Measurements from ENCODE around the gene RPL41. TPM values are rescaled to one million over a fixed set of nuclear protein-coding genes. Genes with fewer than 3 reads are reported as not detected.
A peak's percentile ranks its signal among the peaks of the same experiment; 100 is the strongest.

Gene RPL41
- total RNA-seq, 2 experiments from 2014 or later, result 3,981 to 4,002 TPM

DNA sequence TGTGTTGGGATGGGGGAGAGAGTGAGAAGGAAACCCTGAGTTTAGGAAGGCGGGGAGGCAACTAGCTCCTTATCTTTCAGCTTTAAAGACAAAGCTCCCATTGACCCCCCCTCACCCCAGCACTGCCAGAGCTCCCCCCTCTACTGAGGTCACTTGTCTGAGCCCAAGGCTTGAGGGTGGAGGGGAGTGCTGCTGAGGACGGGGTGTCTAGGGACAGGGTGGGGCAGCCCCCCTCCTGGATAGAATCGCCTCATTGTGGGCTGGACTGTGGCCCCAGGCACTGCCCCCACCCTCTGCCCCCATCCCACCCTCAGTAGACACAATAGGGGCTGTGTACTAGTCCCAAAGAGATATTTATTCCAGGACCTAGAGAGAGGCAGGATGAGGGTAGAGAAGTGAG lies 33.5 kb upstream of the RPL41 start:
- CTCF ChIA-PET, result interaction anchor here (0.6 to 7.3 kb wide), 3 partner anchors 21 to 115 kb away, joined by 3 to 60 read pairs (median 4); partner anchors contain the start of genes PA2G4 and ZC3H10
- no peak overlapping the region for H3K4me3 Mint-ChIP-seq
- peaks cover 16% of the 10 kb centered on the region for H3K4me1 Mint-ChIP-seq
- no peaks in the 10 kb centered on the region for H3K36me3 Mint-ChIP-seq (ENCODE audit: low read depth)
- no peak overlapping the region for H3K27ac Mint-ChIP-seq
- peaks cover 35% of the 10 kb centered on the region for H3K27me3 Mint-ChIP-seq
- POLR2A ChIA-PET, result interaction anchor here (0.9 to 1.2 kb wide), 2 partner anchors 10 to 34 kb away, joined by 3 to 4 read pairs; partner anchors contain the start of gene RPL41
- H3K9me3 Mint-ChIP-seq, result no peaks in the 10 kb centered on the region
- no peak for DNase-seq

- Mint-ChIP-seq H3K36me3 (ENCODE audit: low read depth) (no peaks in the 10 kb centered on the region), H3K4me3 (no peak overlapping the region), H3K27ac (no peak overlapping the region), H3K4me1 (peaks cover 8% of the 10 kb centered on the region), H3K27me3 (peaks cover 29% of the 10 kb centered on the region), H3K9me3 (no peaks in the 10 kb centered on the region)
- POLR2A ChIA-PET, result interaction anchor here (1.1 to 3.2 kb wide), 4 partner anchors 17 to 67 kb away, joined by 3 to 22 read pairs (median 4); partner anchors contain the start of gene PA2G4
- CTCF ChIA-PET, result interaction anchor here (0.6 to 3.2 kb wide), 19 partner anchors 8 to 291 kb away, joined by 3 to 28 read pairs (median 4); partner anchors contain the start of genes ESYT1, MYL6B, PA2G4 and ZC3H10
- DNase-seq, result peak; percentile 47
These were observed 31.4 kb upstream of the RPL41 start for GRCh38 chr12:56084958-56085543.

DNA sequence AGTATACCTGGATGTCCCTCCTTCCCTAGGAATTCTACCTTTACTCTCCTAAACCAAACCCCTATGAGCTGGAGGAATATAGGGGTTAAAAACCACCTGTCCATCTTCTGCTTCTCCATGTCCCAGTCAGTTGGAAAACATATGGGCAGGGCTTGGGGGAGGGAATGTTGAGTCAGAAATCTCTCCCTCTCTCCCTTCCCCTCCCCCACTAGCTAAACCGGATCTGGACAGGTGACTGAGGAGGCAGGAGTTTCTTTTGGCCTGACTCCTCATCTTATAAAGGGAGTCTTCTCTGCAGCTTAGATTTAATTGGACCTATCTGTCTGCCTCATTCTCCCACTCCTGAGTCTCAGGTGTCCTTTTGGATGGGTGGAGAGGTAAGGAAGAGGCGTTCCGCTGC lies 30.3 kb upstream of the RPL41 start:
- DNase-seq, result no peak
- Mint-ChIP-seq H3K4me3 (no peak overlapping the region), H3K27me3 (peaks cover 24% of the 10 kb centered on the region), H3K9me3 (no peaks in the 10 kb centered on the region), H3K27ac (no peak overlapping the region), H3K4me1 (peaks cover 3% of the 10 kb centered on the region), H3K36me3 (ENCODE audit: low read depth) (no peaks in the 10 kb centered on the region)
- POLR2A ChIA-PET, result interaction anchor here (0.8 to 3.2 kb wide), 5 partner anchors 16 to 45 kb away, joined by 3 to 22 read pairs (median 3); partner anchors contain the start of genes PA2G4 and ZC3H10
- CTCF ChIA-PET, result interaction anchor here (0.6 to 3.2 kb wide), 10 partner anchors 9 to 39 kb away, joined by 3 to 28 read pairs (median 6); partner anchors contain the start of genes PA2G4 and ZC3H10

GRCh38 chr12:56086608-56087007 lies 29.8 kb upstream of the RPL41 start:
- Mint-ChIP-seq H3K27me3 (peaks cover 22% of the 10 kb centered on the region), H3K4me3 (no peak overlapping the region), H3K4me1 (peaks cover 3% of the 10 kb centered on the region), H3K9me3 (no peaks in the 10 kb centered on the region), H3K36me3 (ENCODE audit: low read depth) (no peaks in the 10 kb centered on the region), H3K27ac (no peak overlapping the region)
- DNase-seq, result no peak
- ChIA-PET POLR2A (interaction anchor here (0.8 to 3.2 kb wide), 4 partner anchors 15 to 32 kb away, joined by 3 to 22 read pairs (median 3); partner anchors contain the start of genes PA2G4 and ZC3H10), CTCF (interaction anchor here (1.3 to 3.2 kb wide), 6 partner anchors 10 to 36 kb away, joined by 3 to 28 read pairs (median 6); partner anchors contain the start of genes PA2G4 and ZC3H10)

DNA sequence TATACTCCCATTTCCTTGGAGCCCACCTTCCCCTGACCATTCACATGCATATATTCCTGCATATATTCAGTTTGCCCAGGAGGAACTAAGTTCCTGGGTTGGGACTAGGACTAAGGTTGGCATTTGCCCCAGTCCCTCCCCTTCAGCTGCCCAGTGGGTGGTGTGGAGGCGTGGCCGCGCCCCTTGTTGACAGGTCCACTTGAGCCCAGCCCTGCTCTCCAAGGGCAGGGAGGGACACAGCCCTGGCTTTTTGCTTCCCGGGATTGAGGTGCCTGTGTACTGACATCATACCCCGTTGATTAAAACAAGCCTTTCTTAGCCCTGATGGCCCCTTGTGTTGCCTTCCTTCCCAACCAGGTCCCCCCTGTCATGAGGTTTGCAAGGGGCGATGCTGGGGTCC lies 29.2 kb upstream of the RPL41 start:
- Mint-ChIP-seq H3K36me3 (ENCODE audit: low read depth) (no peaks in the 10 kb centered on the region), H3K27me3 (peaks cover 19% of the 10 kb centered on the region), H3K27ac (no peak overlapping the region), H3K4me1 (peaks cover 1% of the 10 kb centered on the region), H3K9me3 (no peaks in the 10 kb centered on the region), H3K4me3 (no peak overlapping the region)
- POLR2A ChIA-PET, result interaction anchor here (3.2 kb wide), 1 partner anchor 17 kb away, joined by 22 read pairs; the partner anchor contains the start of gene PA2G4
- no peak for DNase-seq
- CTCF ChIA-PET, result interaction anchor here (3.2 kb wide), 1 partner anchor 16 kb away, joined by 28 read pairs; the partner anchor contains the start of gene PA2G4

GRCh38 chr12:56097738-56098137 lies 18.7 kb upstream of the RPL41 start:
- no peak for DNase-seq
- peaks cover 1% of the 10 kb centered on the region for H3K9me3 Mint-ChIP-seq
- H3K4me1 Mint-ChIP-seq, result peaks cover 19% of the 10 kb centered on the region
- H3K36me3 Mint-ChIP-seq (ENCODE audit: low read depth), result peaks cover 2% of the 10 kb centered on the region
- POLR2A ChIA-PET, result no interaction called here
- H3K27me3 Mint-ChIP-seq, result peaks cover 34% of the 10 kb centered on the region
- no peak overlapping the region for H3K4me3 Mint-ChIP-seq
- H3K27ac Mint-ChIP-seq, result no peak overlapping the region
- CTCF ChIA-PET, result no interaction called here

GRCh38 chr12:56098592-56098991 lies 17.8 kb upstream of the RPL41 start:
- no peak for DNase-seq
- Mint-ChIP-seq H3K27me3 (peaks cover 27% of the 10 kb centered on the region), H3K4me1 (peaks cover 27% of the 10 kb centered on the region), H3K4me3 (no peak overlapping the region), H3K36me3 (ENCODE audit: low read depth) (peaks cover 2% of the 10 kb centered on the region), H3K9me3 (peaks cover 1% of the 10 kb centered on the region), H3K27ac (no peak overlapping the region)
- POLR2A ChIA-PET, result interaction anchor here (0.7 kb wide), 1 partner anchor 234 kb away, joined by 3 read pairs; no protein-coding TSS in a partner anchor
- CTCF ChIA-PET, result no interaction called here

- no peak overlapping the region for H3K27ac Mint-ChIP-seq
- peaks cover 1% of the 10 kb centered on the region for H3K9me3 Mint-ChIP-seq
- POLR2A ChIA-PET, result no interaction called here
- CTCF ChIA-PET, result interaction anchor here (0.7 to 1.6 kb wide), 2 partner anchors 18 to 423 kb away, joined by 3 to 5 read pairs; partner anchors contain the start of gene ZC3H10
- H3K4me3 Mint-ChIP-seq, result no peak overlapping the region
- H3K4me1 Mint-ChIP-seq, result peaks cover 30% of the 10 kb centered on the region
- no peak for DNase-seq
- peaks cover 11% of the 10 kb centered on the region for H3K36me3 Mint-ChIP-seq (ENCODE audit: low read depth)
- H3K27me3 Mint-ChIP-seq, result peaks cover 23% of the 10 kb centered on the region
These were observed 16.6 kb upstream of the RPL41 start for GRCh38 chr12:56099787-56100186.

DNA sequence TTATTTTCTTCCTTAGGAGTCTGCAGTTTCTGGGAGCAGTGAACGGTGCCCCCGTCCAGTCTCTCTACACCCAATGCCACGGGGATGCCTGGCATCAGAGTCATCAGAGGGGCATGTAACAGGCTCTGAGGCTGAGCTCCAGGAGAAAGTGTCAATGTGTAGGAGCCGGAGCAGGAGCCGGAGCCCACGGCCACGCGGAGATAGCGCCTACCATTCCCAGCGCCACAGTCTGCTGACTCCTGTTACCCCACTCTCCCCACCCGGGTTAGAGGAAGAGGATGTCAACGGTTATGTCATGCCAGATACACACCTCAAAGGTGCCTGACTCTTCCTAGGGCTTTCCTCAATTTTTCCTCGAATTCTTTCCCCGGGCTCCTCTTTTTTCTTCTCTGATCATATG lies 15.4 kb upstream of the RPL41 start:
- Mint-ChIP-seq H3K27ac (no peak overlapping the region), H3K4me3 (no peak overlapping the region), H3K9me3 (peaks cover 1% of the 10 kb centered on the region), H3K4me1 (peaks cover 38% of the 10 kb centered on the region), H3K27me3 (peaks cover 15% of the 10 kb centered on the region), H3K36me3 (ENCODE audit: low read depth) (peaks cover 19% of the 10 kb centered on the region)
- CTCF ChIA-PET, result interaction anchor here (1.0 to 3.6 kb wide), 3 partner anchors 15 to 54 kb away, joined by 3 to 28 read pairs (median 6); partner anchors contain the start of gene ZC3H10
- POLR2A ChIA-PET, result interaction anchor here (9.3 kb wide), 1 partner anchor 16 kb away, joined by 226 read pairs; the partner anchor contains the start of genes RPL41 and ZC3H10
- DNase-seq, result no peak

GRCh38 chr12:56102683-56103065 lies 13.8 kb upstream of the RPL41 start:
- H3K27ac Mint-ChIP-seq, result peak overlapping the region; percentile 98
- H3K27me3 Mint-ChIP-seq, result peaks cover 6% of the 10 kb centered on the region
- DNase-seq, result no peak
- ChIA-PET POLR2A (interaction anchor here (0.6 to 9.3 kb wide), 25 partner anchors 11 to 556 kb away, joined by 3 to 226 read pairs (median 6); partner anchors contain the start of genes CD63, CNPY2, COQ10A and CS), CTCF (interaction anchor here (0.7 to 4.2 kb wide), 8 partner anchors 15 to 364 kb away, joined by 3 to 60 read pairs (median 8); partner anchors contain the start of genes ERBB3, ESYT1, RPL41 and ZC3H10)
- H3K4me3 Mint-ChIP-seq, result peak overlapping the region; percentile 99
- H3K36me3 Mint-ChIP-seq (ENCODE audit: low read depth), result peaks cover 34% of the 10 kb centered on the region
- peaks cover 1% of the 10 kb centered on the region for H3K9me3 Mint-ChIP-seq
- peaks cover 51% of the 10 kb centered on the region for H3K4me1 Mint-ChIP-seq

- Mint-ChIP-seq H3K36me3 (ENCODE audit: low read depth) (peaks cover 39% of the 10 kb centered on the region), H3K4me3 (peak overlapping the region; percentile 99), H3K4me1 (peaks cover 53% of the 10 kb centered on the region), H3K9me3 (peaks cover 1% of the 10 kb centered on the region), H3K27ac (peak overlapping the region; percentile 98), H3K27me3 (peaks cover 4% of the 10 kb centered on the region)
- peak; percentile 39 for DNase-seq
- ChIA-PET POLR2A (interaction anchor here (0.7 to 9.3 kb wide), 33 partner anchors 7 to 374 kb away, joined by 3 to 226 read pairs (median 7); partner anchors contain the start of genes CD63, CNPY2, COQ10A and CS), CTCF (interaction anchor here (0.6 to 6.1 kb wide), 16 partner anchors 15 to 364 kb away, joined by 3 to 60 read pairs (median 6); partner anchors contain the start of genes DNAJC14, ERBB3, ESYT1 and RPL41)
These were observed 13.2 kb upstream of the RPL41 start for GRCh38 chr12:56103066-56103711.

GRCh38 chr12:56103823-56104108 lies 12.7 kb upstream of the RPL41 start:
- CTCF ChIA-PET, result interaction anchor here (0.6 to 6.1 kb wide), 19 partner anchors 14 to 365 kb away, joined by 3 to 60 read pairs (median 6); partner anchors contain the start of genes DNAJC14, ERBB3, ESYT1 and RPL41
- POLR2A ChIA-PET, result interaction anchor here (0.7 to 9.3 kb wide), 42 partner anchors 8 to 525 kb away, joined by 3 to 226 read pairs (median 6); partner anchors contain the start of genes BLOC1S1, CD63, CNPY2 and COQ10A
- Mint-ChIP-seq H3K4me3 (peak overlapping the region; percentile 99), H3K4me1 (peaks cover 53% of the 10 kb centered on the region), H3K27ac (peak overlapping the region; percentile 98), H3K36me3 (ENCODE audit: low read depth) (peaks cover 45% of the 10 kb centered on the region), H3K27me3 (peaks cover 1% of the 10 kb centered on the region), H3K9me3 (peaks cover 1% of the 10 kb centered on the region)
- DNase-seq, result no peak
